Endodermal cell (in vitro differentiated cells): ENCODE measurements around the gene TRIM42. TPM values are rescaled to one million over a fixed set of nuclear protein-coding genes. Genes with fewer than 3 reads are reported as not detected.

Experiments used
- DNase-seq: peaks from one replicate; pipeline ENCODE4 v3.0.0-alpha.2; 2017
- H3K27ac ChIP-seq: 2 replicates; pipeline ENCODE4 v1.5.1; 2013; ENCODE audit warnings: mild to moderate bottlenecking, low read depth, low read length, moderate library complexity
- H3K27me3 ChIP-seq: 2 replicates; pipeline ENCODE4 v1.6.1; 2013; ENCODE audit warnings: mild to moderate bottlenecking, low read length, moderate library complexity; ENCODE audit not compliant: insufficient read depth, control insufficient read depth, poor library complexity, severe bottlenecking
- H3K36me3 ChIP-seq: 2 replicates; pipeline ENCODE4 v1.7.0; 2013; ENCODE audit warnings: mild to moderate bottlenecking, low read length, moderate library complexity; ENCODE audit not compliant: control insufficient read depth, insufficient read depth
- H3K4me1 ChIP-seq: one replicate; pipeline ENCODE4 v1.7.0; 2013; ENCODE audit warnings: low read length; ENCODE audit not compliant: control insufficient read depth, insufficient read depth
- H3K4me3 ChIP-seq: 2 replicates; pipeline ENCODE4 v1.5.1; 2013; ENCODE audit warnings: mild to moderate bottlenecking, low read length, moderate library complexity
- H3K9ac ChIP-seq: 2 replicates; pipeline ENCODE4 v1.6.1; 2013; ENCODE audit warnings: mild to moderate bottlenecking, low read length, moderate library complexity; ENCODE audit not compliant: poor library complexity, severe bottlenecking; ENCODE audit errors: extremely low read depth
- H3K9me3 ChIP-seq: 2 replicates; pipeline ENCODE4 v1.6.1; 2013; ENCODE audit warnings: mild to moderate bottlenecking, low read length, moderate library complexity; ENCODE audit not compliant: control insufficient read depth
- H3K27ac Mint-ChIP-seq: 2 replicates; pipeline ENCODE4 v1.8.0; 2020; ENCODE audit warnings: mixed read lengths
- H3K27me3 Mint-ChIP-seq: 2 replicates; pipeline ENCODE4 v1.8.0; 2021; ENCODE audit warnings: mild to moderate bottlenecking, mixed read lengths; ENCODE audit not compliant: insufficient read depth
- H3K36me3 Mint-ChIP-seq: 2 replicates; pipeline ENCODE4 v1.8.0; 2020; ENCODE audit warnings: low read depth, mixed read lengths
- H3K4me1 Mint-ChIP-seq: 2 replicates; pipeline ENCODE4 v1.8.0; 2020; ENCODE audit warnings: mixed read lengths
- H3K4me3 Mint-ChIP-seq: 2 replicates; pipeline ENCODE4 v1.8.0; 2020; ENCODE audit warnings: mild to moderate bottlenecking, moderate library complexity, mixed read lengths
- H3K9me3 Mint-ChIP-seq: 2 replicates; pipeline ENCODE4 v1.8.0; 2020; ENCODE audit warnings: mild to moderate bottlenecking, mixed read lengths
- WGBS, 2 experiments: methylation state at CpG; one replicate each; pipeline versions ENCODE4 v1.1.5 to v1.1.7; 2013; ENCODE audit warnings: missing lambda C conversion rate in 2 of 2, mixed read lengths in 1 of 2; ENCODE audit not compliant: insufficient coverage in 1 of 2, insufficient read length in 1 of 2; 5-methylcytosine and 5-hydroxymethylcytosine counted together
- total RNA-seq, 2 donors: library from RNA; stranded (reverse); fragmentation: NEBNext Ultra II Directional in 1 of 2; extraction: Animal tissue kit (Norgen Biotek cat#: 25700) in 1 of 2; gene quantifications; 2 replicates in 1 of 2; 3 replicates in 1 of 2; pipeline ENCODE4 v1.2.1, GENCODE V29; 2021
- TF ChIP-seq, protein P1 (sequence below): fragments of 200-600 bp; sonication (generic); conservative IDR thresholded peaks from 2 replicates; pipeline ENCODE4 v1.5.0; 2021; ENCODE audit warnings: antibody characterized with exemption, mild to moderate bottlenecking

The TRIM42 gene
- total RNA-seq, 2 donors from 2014 or later: not detected

- Histone ChIP-seq H3K27me3 (no peaks in the 10 kb centered on the region), H3K9me3 (no peaks in the 10 kb centered on the region), H3K36me3 (no peaks in the 10 kb centered on the region), H3K9ac (no peak overlapping the region), H3K27ac (no peak overlapping the region), H3K4me1 (peaks cover 8% of the 10 kb centered on the region), H3K4me3 (no peak overlapping the region)
- Mint-ChIP-seq H3K9me3 (no peaks in the 10 kb centered on the region), H3K36me3 (no peaks in the 10 kb centered on the region), H3K27me3 (no peaks in the 10 kb centered on the region), H3K4me3 (no peak overlapping the region), H3K27ac (no peak overlapping the region), H3K4me1 (peaks cover 11% of the 10 kb centered on the region)
- TF ChIP-seq, protein P1, sequence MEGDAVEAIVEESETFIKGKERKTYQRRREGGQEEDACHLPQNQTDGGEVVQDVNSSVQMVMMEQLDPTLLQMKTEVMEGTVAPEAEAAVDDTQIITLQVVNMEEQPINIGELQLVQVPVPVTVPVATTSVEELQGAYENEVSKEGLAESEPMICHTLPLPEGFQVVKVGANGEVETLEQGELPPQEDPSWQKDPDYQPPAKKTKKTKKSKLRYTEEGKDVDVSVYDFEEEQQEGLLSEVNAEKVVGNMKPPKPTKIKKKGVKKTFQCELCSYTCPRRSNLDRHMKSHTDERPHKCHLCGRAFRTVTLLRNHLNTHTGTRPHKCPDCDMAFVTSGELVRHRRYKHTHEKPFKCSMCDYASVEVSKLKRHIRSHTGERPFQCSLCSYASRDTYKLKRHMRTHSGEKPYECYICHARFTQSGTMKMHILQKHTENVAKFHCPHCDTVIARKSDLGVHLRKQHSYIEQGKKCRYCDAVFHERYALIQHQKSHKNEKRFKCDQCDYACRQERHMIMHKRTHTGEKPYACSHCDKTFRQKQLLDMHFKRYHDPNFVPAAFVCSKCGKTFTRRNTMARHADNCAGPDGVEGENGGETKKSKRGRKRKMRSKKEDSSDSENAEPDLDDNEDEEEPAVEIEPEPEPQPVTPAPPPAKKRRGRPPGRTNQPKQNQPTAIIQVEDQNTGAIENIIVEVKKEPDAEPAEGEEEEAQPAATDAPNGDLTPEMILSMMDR: no peak
- DNase-seq: no peak
- 83 to 100% methylated on average over 3 to 5 of the region's 5 CpGs for WGBS, 2 experiments
Observed at GRCh38 chr3:140719841-140720614, 42.2 kb downstream of the TRIM42 start.

- Mint-ChIP-seq H3K4me1 (peaks cover 23% of the 10 kb centered on the region), H3K27ac (no peak overlapping the region), H3K36me3 (no peaks in the 10 kb centered on the region), H3K27me3 (no peaks in the 10 kb centered on the region), H3K4me3 (no peak overlapping the region), H3K9me3 (no peaks in the 10 kb centered on the region)
- H3K27me3 ChIP-seq: no peaks in the 10 kb centered on the region
- TF ChIP-seq, protein P1: no peak
- no peak overlapping the region for H3K4me3 ChIP-seq
- H3K4me1 ChIP-seq: peaks cover 8% of the 10 kb centered on the region
- H3K9ac ChIP-seq: no peak overlapping the region
- no peak for DNase-seq
- no peak overlapping the region for H3K27ac ChIP-seq
- H3K9me3 ChIP-seq: no peaks in the 10 kb centered on the region
- WGBS, 2 experiments: 67 to 78% methylated on average over 2 to 3 of the region's 3 CpGs
- no peaks in the 10 kb centered on the region for H3K36me3 ChIP-seq
Observed at GRCh38 chr3:140723576-140723975, 45.7 kb downstream of the TRIM42 start.

DNA sequence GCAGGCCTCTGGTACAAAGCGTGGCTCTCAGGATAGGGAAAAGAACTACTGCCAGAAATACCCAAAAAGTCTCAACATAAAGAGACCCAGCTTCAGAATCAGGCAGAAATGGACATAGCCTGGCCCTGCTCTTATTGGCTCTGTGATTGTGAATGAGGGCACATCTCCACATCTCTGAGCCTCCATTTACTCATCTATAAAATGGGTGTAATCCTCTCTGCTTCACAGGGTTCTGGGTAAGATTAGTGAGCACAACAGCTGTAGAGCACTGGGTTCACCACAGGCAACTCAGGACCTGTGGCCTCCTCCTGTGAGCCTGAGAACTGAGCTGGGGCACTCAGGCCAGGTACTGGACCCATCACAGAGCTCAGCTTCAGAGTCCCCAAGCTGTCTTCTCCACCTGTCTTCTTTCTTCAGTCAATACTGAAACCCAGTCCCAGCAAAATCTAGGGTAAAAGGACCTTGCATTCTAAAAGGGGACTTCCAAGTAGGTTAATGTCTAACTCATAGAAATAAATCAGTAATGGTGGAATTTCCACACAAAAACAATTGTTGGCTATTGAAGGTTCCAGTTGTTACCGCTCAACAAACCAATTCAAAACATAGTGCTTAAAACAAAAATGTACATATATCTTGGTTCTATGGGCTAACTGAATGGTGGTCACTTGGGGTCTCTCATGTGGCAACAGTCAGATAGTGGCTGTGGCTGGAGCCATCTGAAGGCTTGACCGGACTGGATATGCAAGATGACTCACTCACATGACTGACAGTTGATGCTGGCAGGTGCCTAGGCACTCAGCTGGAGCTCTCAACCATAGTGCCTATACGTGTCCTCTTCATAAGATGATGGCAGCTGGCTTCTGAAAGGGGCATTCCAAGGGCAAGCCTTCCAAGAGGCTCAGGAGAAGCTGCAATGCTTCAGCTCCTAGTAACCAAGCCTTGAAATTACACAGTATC, 47.3 kb downstream of the TRIM42 start:
- TF ChIP-seq, protein P1: no peak
- Mint-ChIP-seq H3K9me3 (no peaks in the 10 kb centered on the region), H3K4me1 (peaks cover 17% of the 10 kb centered on the region), H3K27me3 (no peaks in the 10 kb centered on the region), H3K4me3 (no peak overlapping the region), H3K36me3 (no peaks in the 10 kb centered on the region), H3K27ac (no peak overlapping the region)
- no peaks in the 10 kb centered on the region for H3K36me3 ChIP-seq
- no peak for DNase-seq
- 72 to 93% methylated on average over 2 to 4 of the region's 4 CpGs for WGBS, 2 experiments
- no peak overlapping the region for H3K27ac ChIP-seq
- H3K27me3 ChIP-seq: no peaks in the 10 kb centered on the region
- H3K4me3 ChIP-seq: no peak overlapping the region
- H3K9ac ChIP-seq: no peak overlapping the region
- peaks cover 3% of the 10 kb centered on the region for H3K4me1 ChIP-seq
- H3K9me3 ChIP-seq: no peaks in the 10 kb centered on the region
